ENCODE measurements around the gene DNAJB13.

Gene DNAJB13

DNA sequence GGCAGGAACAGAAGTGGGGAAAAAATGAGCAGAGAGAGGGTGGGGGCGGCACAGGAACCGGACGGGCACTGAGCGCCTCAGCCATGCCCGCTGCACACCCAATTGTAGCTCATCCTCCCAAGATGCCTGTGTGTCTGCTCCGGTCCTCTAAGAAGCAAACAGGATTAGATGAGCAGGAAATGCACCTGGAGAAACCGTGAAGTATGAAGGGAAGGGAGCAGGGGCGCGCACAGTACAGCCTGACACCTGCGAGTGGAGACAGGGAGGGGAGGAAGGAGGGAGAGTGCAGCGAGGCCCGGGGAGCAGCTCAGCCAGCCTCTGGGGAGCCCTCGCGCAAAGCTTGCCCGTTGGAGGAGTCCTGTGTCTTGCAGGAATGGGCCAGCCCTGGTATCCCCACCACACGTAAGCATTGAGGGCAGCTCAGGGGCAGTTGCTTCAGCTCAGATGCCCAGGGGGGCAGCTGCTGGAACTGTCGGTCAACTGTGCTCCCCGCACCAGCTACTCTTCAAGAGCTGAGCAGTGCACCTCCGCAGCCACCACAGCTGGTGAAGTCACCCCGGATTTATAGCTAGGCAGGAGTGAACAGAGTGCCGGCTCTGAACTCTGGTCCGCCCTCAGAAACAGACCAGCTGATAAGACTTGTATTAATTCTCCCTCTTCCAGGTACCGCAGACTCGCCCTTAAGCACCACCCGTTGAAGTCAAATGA, 7.0 kb downstream of the DNAJB13 start:
- H3K36me3 ChIP-seq (ENCODE audit: control insufficient read depth, insufficient read depth, low read length), result no peaks in the 10 kb centered on the region
- no peak overlapping the region for H3K4me3 ChIP-seq (ENCODE audit: low read length)
- H3K27me3 ChIP-seq (ENCODE audit: control insufficient read depth, insufficient read depth, low read length), result peaks cover 2% of the 10 kb centered on the region
- no peak overlapping the region for H3K9ac ChIP-seq (ENCODE audit: low read length)
- no peaks in the 10 kb centered on the region for H3K4me1 ChIP-seq (ENCODE audit: control insufficient read depth, insufficient read depth, low read length)
- H3K27ac ChIP-seq (ENCODE audit: low read depth, low read length), result no peak overlapping the region

DNA sequence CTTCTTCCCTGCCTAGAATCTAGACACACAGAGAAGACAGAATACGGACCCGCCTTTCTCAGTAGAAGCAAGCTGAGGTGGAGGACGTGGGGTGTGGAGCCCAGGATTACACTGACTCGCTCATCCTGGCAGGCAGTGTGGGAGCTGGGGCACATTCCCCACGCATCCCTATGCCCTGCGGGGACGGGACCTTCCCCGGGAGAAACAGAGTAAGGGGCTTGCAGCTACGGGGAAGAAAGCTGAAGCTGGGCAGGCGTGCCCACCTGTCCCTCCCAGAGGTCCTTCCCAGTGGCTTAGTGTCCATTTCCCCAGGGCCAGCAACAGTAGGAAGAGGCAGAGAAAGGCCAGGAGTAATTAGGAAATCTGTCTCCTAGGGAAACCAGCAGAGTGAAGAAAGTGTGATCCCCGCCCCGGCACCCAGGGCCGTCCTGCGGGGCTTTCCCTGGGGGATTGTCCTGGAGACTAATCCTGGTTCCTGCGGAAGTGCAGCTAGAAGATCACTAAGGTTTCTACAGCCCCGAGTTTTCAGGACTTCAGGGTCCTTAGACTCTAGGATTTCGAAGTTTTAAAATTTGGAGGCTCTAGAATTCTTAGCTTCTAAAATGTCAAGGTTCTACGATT, 7.8 kb downstream of the DNAJB13 start:
- H3K4me1 ChIP-seq (ENCODE audit: control insufficient read depth, insufficient read depth, low read length), result no peaks in the 10 kb centered on the region
- no peak overlapping the region for H3K4me3 ChIP-seq (ENCODE audit: low read length)
- peaks cover 2% of the 10 kb centered on the region for H3K27me3 ChIP-seq (ENCODE audit: control insufficient read depth, insufficient read depth, low read length)
- no peak overlapping the region for H3K9ac ChIP-seq (ENCODE audit: low read length)
- no peaks in the 10 kb centered on the region for H3K36me3 ChIP-seq (ENCODE audit: control insufficient read depth, insufficient read depth, low read length)
- H3K27ac ChIP-seq (ENCODE audit: low read depth, low read length), result no peak overlapping the region

DNA sequence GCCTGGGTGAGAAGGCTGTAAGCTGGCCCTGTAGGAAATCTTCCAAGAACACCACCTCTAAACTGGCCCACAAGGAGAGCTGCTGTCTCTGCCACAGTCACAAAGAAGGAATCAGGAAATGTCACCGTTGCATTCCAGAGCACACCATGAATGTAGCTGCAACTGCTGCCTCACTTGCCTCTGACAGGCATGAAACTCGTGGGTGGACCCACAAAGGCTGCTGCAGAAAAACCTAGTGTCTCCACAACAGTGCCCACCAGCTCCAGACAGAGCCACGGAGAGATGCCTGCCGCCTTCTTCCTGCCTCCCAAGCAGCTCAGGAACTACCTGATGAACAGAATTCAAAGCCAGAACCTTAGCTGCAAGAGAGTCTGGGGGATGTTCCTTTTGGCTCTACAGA, 10.5 kb downstream of the DNAJB13 start:
- Histone ChIP-seq H3K4me1 (ENCODE audit: control insufficient read depth, insufficient read depth, low read length) (no peaks in the 10 kb centered on the region), H3K36me3 (ENCODE audit: control insufficient read depth, insufficient read depth, low read length) (no peaks in the 10 kb centered on the region), H3K4me3 (ENCODE audit: low read length) (no peak overlapping the region), H3K27ac (ENCODE audit: low read depth, low read length) (no peak overlapping the region), H3K27me3 (ENCODE audit: control insufficient read depth, insufficient read depth, low read length) (peaks cover 2% of the 10 kb centered on the region), H3K9ac (ENCODE audit: low read length) (no peak overlapping the region)

DNA sequence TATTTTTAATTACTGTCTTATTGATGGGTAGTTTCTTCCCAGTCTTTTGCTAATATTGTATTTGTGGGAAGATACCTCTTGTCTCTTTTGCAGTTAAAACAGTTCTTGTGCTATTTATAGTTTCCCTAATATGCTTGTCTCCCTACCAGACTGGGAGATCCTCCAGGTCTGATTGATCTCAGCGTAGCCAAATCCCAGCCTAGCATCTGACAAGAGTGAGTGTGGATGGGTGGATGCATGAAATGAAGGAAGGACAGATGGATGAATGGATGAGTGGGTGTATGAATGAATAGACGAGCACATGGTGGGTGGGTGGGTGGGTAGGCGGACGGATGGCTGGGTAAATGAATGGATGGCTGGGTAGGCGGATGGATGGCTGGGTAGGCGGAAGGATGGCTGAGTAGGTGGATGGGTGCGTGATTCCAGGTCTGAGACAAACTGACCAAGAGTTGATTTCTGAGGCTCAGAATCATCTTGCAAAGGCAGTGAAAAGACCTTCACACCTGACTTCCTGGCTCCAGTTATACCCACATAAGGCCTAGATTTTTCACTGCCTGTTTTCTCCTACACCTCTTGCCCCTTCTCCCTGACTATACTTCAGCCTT, 11.4 kb downstream of the DNAJB13 start:
- H3K27ac ChIP-seq (ENCODE audit: low read depth, low read length), result no peak overlapping the region

DNA sequence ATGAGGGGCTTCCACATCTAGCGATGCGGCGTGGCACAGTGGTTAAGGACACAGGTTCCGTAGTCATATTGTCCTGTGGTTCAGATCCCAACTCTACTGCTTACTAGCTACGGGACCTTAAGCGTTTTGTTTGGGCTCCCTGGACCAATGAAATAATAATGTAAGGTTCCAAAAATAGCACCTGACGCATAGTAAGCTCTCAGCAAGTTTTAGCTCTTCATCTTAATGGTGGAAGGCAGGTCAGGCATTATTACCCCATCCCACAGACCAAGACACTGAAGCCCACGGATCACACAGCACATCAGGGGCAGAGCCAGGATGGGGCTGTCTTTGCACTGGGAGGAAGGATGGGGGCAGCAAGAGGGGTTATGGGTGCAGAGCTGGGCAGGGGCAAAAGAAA, 13.0 kb downstream of the DNAJB13 start:
- Histone ChIP-seq H3K4me3 (ENCODE audit: low read length) (no peak overlapping the region), H3K27ac (ENCODE audit: low read depth, low read length) (no peak overlapping the region), H3K27me3 (ENCODE audit: control insufficient read depth, insufficient read depth, low read length) (peaks cover 2% of the 10 kb centered on the region), H3K9ac (ENCODE audit: low read length) (no peak overlapping the region), H3K36me3 (ENCODE audit: control insufficient read depth, insufficient read depth, low read length) (no peaks in the 10 kb centered on the region), H3K4me1 (ENCODE audit: control insufficient read depth, insufficient read depth, low read length) (no peaks in the 10 kb centered on the region)

More for the DNA sequence above, 11.4 kb downstream of the DNAJB13 start:
- Histone ChIP-seq H3K4me1 (ENCODE audit: control insufficient read depth, insufficient read depth, low read length) (no peaks in the 10 kb centered on the region), H3K9ac (ENCODE audit: low read length) (no peak overlapping the region), H3K4me3 (ENCODE audit: low read length) (no peak overlapping the region), H3K36me3 (ENCODE audit: control insufficient read depth, insufficient read depth, low read length) (no peaks in the 10 kb centered on the region), H3K27me3 (ENCODE audit: control insufficient read depth, insufficient read depth, low read length) (peaks cover 2% of the 10 kb centered on the region)

DNA sequence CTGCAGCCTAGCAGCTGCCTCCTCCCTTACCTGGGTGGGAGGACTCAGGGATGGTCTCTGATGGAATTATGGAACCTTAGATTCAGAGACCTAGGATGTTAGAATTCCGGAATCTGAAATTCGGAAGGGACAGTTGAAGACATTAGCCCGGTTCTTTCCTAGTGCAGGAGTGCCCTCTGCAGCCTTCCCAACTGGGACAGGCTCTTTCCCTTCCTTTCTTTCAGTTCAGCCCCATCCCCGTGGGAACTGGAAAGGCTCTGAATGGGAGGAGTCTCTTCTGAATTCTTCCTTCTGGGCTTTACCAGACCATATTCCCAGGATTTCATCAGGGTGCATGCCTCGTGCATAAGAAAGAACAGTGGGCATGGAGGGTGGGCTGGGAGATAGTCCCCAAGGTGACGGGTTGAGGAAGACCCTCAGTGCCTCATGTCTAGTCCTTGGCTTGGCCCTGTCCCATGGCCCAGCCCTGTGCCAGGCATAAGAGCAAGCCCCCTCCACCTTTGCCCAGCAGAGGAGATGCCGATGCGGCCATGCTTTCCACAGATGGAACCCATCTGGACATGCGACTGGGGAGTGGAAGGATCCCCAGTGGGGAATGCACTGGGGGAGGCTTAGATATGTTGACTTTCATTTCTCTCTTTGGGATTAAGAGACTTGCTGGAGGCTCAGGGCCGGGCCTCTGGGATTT, 14.4 kb downstream of the DNAJB13 start:
- H3K27me3 ChIP-seq (ENCODE audit: control insufficient read depth, insufficient read depth, low read length), result peaks cover 2% of the 10 kb centered on the region
- no peaks in the 10 kb centered on the region for H3K36me3 ChIP-seq (ENCODE audit: control insufficient read depth, insufficient read depth, low read length)
- H3K9ac ChIP-seq (ENCODE audit: low read length), result no peak overlapping the region
- no peak overlapping the region for H3K4me3 ChIP-seq (ENCODE audit: low read length)
- no peak overlapping the region for H3K27ac ChIP-seq (ENCODE audit: low read depth, low read length)
- H3K4me1 ChIP-seq (ENCODE audit: control insufficient read depth, insufficient read depth, low read length), result no peaks in the 10 kb centered on the region

DNA sequence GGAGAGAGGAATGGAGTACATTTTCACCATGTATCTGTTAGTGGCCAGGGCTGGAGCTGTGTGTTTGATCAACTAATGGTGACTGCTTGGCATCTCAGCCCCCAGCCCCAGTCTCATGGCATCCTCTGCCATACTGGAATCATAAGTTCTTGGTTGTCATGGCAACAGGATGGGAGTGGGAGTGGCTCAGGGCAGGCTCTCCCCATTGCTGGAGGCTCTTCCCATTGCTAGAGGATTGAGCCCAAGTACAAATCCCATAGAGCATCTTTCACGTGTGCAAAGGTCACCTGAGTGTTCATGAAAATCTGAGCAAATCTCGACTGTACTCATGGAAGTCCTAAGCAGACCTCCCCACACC, 14.9 kb downstream of the DNAJB13 start:
- H3K27ac ChIP-seq (ENCODE audit: low read depth, low read length), result no peak overlapping the region
- H3K4me3 ChIP-seq (ENCODE audit: low read length), result no peak overlapping the region
- H3K27me3 ChIP-seq (ENCODE audit: control insufficient read depth, insufficient read depth, low read length), result peaks cover 2% of the 10 kb centered on the region
- no peaks in the 10 kb centered on the region for H3K36me3 ChIP-seq (ENCODE audit: control insufficient read depth, insufficient read depth, low read length)
- no peak overlapping the region for H3K9ac ChIP-seq (ENCODE audit: low read length)
- H3K4me1 ChIP-seq (ENCODE audit: control insufficient read depth, insufficient read depth, low read length), result no peaks in the 10 kb centered on the region

DNA sequence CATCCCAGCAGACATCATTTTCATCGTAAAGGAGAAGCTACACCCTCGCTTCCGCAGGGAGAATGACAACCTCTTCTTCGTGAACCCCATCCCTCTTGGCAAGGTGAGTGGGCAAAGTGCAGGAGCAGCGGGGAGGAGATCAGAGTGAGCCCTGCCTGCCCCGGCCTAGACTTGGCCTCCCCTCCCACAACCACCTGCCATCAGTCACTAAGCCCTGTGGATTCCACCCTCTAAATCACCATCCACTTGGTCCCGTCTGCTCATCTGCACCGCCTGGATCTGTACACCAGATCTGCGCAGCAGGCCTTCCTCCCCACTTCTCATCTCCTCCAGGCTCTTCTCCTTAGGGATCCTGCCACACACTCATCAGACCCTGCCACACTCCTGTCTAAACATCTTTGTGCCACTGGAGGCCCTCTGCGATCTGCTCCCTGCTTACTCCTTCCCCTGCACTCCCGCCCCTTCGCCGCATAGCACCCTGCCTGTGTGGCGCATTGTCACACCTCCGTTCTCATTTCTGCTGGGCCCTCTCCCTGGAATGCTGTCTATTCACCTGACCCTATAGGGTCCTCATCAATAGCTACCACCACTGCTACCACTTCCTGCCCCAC, 17.6 kb downstream of the DNAJB13 start:
- no peak overlapping the region for H3K27ac ChIP-seq (ENCODE audit: low read depth, low read length)
- no peaks in the 10 kb centered on the region for H3K36me3 ChIP-seq (ENCODE audit: control insufficient read depth, insufficient read depth, low read length)
- no peak overlapping the region for H3K4me3 ChIP-seq (ENCODE audit: low read length)
- no peaks in the 10 kb centered on the region for H3K27me3 ChIP-seq (ENCODE audit: control insufficient read depth, insufficient read depth, low read length)
- no peaks in the 10 kb centered on the region for H3K4me1 ChIP-seq (ENCODE audit: control insufficient read depth, insufficient read depth, low read length)
- H3K9ac ChIP-seq (ENCODE audit: low read length), result no peak overlapping the region

DNA sequence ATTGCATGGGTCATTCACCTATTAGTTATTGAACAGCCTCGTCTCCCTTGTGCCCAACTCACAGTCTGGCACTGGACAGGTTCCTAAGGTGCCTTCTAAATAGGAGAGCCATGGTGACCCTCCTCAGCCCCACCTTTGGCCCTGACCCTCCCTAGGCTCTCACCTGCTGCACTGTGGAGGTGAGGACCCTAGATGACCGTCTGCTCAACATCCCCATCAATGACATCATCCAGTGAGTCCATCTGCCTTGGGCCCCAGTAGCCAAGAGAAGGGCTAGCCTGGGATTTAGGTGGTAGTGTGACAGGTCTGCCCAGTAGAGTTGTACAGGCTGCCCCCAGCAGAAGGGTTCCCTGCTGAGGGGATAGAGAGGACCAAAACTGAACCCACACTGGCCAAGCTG, 18.3 kb downstream of the DNAJB13 start:
- H3K4me1 ChIP-seq (ENCODE audit: control insufficient read depth, insufficient read depth, low read length), result no peaks in the 10 kb centered on the region
- H3K27me3 ChIP-seq (ENCODE audit: control insufficient read depth, insufficient read depth, low read length), result no peaks in the 10 kb centered on the region
- H3K27ac ChIP-seq (ENCODE audit: low read depth, low read length), result no peak overlapping the region
- no peaks in the 10 kb centered on the region for H3K36me3 ChIP-seq (ENCODE audit: control insufficient read depth, insufficient read depth, low read length)
- no peak overlapping the region for H3K9ac ChIP-seq (ENCODE audit: low read length)
- H3K4me3 ChIP-seq (ENCODE audit: low read length), result no peak overlapping the region

DNA sequence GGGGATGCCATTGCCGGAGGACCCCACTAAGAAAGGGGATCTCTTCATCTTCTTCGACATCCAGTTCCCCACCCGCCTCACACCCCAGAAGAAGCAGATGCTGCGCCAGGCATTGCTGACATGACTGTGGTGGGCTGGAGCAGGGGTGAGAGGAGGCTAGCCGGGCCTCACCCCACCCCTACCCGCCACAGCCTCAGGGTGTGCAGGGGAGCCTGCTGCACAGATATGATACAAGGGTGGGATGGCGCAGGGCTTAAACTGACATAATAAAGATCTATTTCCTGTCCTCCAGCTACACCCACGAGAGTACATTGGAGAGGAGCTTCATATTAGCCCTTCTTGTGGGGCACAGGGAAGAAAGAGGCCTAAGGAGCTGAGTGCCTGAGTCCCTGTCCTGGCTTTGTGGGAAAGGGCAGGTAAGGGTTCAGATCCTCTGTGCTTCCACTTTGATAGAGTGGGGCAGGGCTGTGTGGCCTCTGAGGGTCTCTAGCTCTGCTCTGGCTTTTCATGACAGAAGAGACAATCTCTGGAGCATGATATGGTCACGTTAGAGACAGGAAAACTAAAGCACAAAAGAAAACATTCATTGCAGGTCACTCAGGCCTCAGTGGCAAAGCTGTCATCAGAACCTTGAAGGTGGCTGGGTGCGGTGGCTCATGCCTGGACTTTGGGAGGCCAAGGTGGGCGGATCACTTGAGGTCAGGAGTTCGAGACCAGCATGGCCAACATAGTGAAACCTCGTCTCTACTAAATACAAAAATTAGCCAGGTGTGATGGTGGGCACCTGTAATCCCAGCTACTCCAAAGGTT, 19.4 kb downstream of the DNAJB13 start:
- Histone ChIP-seq H3K4me1 (ENCODE audit: control insufficient read depth, insufficient read depth, low read length) (no peaks in the 10 kb centered on the region), H3K36me3 (ENCODE audit: control insufficient read depth, insufficient read depth, low read length) (peaks cover 7% of the 10 kb centered on the region), H3K9ac (ENCODE audit: low read length) (no peak overlapping the region), H3K27me3 (ENCODE audit: control insufficient read depth, insufficient read depth, low read length) (no peaks in the 10 kb centered on the region), H3K4me3 (ENCODE audit: low read length) (no peak overlapping the region), H3K27ac (ENCODE audit: low read depth, low read length) (no peak overlapping the region)

DNA sequence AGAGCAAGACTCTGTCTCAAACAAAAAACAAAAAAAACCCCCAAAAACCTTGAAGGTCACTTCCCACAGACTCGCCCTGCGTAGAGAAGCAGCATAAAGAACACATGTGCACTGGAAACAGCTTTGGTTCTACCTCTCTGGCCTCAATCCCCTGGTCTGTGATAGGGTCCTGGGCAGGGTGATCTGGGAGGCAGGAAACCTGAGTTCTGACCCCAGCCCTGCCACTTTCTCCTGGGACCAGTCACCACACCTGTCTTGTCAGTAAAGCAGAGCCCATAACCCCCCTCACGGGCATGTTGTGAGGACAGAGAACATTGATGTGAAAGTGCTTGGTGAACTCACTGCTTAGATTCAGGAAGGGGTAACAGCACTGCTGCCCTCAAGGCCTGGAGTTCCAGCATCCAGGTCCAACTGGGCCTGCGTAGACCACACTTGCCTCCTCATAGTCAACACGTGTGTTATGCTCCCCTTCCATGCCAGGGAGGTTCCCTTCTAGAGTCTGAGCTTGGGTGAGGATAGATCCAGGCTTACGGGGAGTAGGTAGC, 20.4 kb downstream of the DNAJB13 start:
- H3K27ac ChIP-seq (ENCODE audit: low read depth, low read length), result no peak overlapping the region
- H3K9ac ChIP-seq (ENCODE audit: low read length), result no peak overlapping the region
- H3K36me3 ChIP-seq (ENCODE audit: control insufficient read depth, insufficient read depth, low read length), result peaks cover 12% of the 10 kb centered on the region
- H3K27me3 ChIP-seq (ENCODE audit: control insufficient read depth, insufficient read depth, low read length), result no peaks in the 10 kb centered on the region
- no peaks in the 10 kb centered on the region for H3K4me1 ChIP-seq (ENCODE audit: control insufficient read depth, insufficient read depth, low read length)
- H3K4me3 ChIP-seq (ENCODE audit: low read length), result no peak overlapping the region

Data from rectal smooth muscle tissue (tissue), 1 donor.